Body of pancreas (tissue), 4 donors: Measurements from ENCODE around the gene C2orf72. TPM values are rescaled to one million over a fixed set of nuclear protein-coding genes. Genes with fewer than 3 reads are reported as not detected.
"Not testable (repeated sequence)": the region's sequence is repeated elsewhere in the genome, so short reads cannot be mapped to it uniquely, and the experiment has no call there.

ENCODE experiments used
- ATAC-seq: fragments of 150-250 bp; one replicate; pipeline ENCODE4 v1.9.1; 2016
- DNase-seq, 4 donors: peaks; one replicate each; pipeline ENCODE4 v3.0.0-alpha.2; 2019
- H3K27ac ChIP-seq, 4 donors: fragments of 200-600 bp; sonication (generic); 1 replicate in 3 of 4; 2 replicates in 1 of 4; pipeline versions ENCODE4 v1.5.1 to v1.6.1; 2016 to 2019; ENCODE audit warnings: mild to moderate bottlenecking in 1 of 4, mixed read lengths in 1 of 4, moderate library complexity in 1 of 4
- H3K27me3 ChIP-seq, 2 donors: fragments of 200-600 bp; sonication (generic); one replicate each; pipeline ENCODE4 v1.6.0; 2016; ENCODE audit warnings: mild to moderate bottlenecking in 1 of 2
- H3K36me3 ChIP-seq, 2 donors: fragments of 200-600 bp; sonication (generic); replicated peaks in 1 of 2; 2 replicates each; pipeline ENCODE4 v1.5.1; 2016; ENCODE audit warnings: low read depth in 2 of 2; ENCODE audit not compliant: insufficient read depth in 1 of 2
- H3K4me1 ChIP-seq: fragments of 200-600 bp; sonication (generic); one replicate; pipeline ENCODE4 v1.6.0; 2016
- H3K4me3 ChIP-seq, 2 donors: fragments of 200-600 bp; sonication (generic); 1 replicate in 1 of 2; 2 replicates in 1 of 2; pipeline ENCODE4 v1.5.1; 2016 to 2019
- H3K9me3 ChIP-seq, 3 donors: fragments of 200-600 bp; sonication (generic); 1 replicate in 2 of 3; 2 replicates in 1 of 3; pipeline ENCODE4 v1.5.1; 2016
- CTCF ChIP-seq, 7 experiments: fragments of 450-650 bp in 4 of 7; fragments of 200-600 bp in 3 of 7; sonication (generic) in 3 of 7; IDR thresholded peaks; one replicate each; pipeline ENCODE4 v1.5.1; 2016 to 2019; ENCODE audit warnings: antibody characterized with exemption in 7 of 7
- POLR2A ChIP-seq, 3 donors: fragments of 450-650 bp; IDR thresholded peaks; one replicate each; pipeline ENCODE4 v1.6.1; 2016; ENCODE audit warnings: antibody characterized with exemption in 3 of 3, mild to moderate bottlenecking in 2 of 3
- WGBS, 2 donors: methylation state at CpG; one replicate each; pipeline ENCODE4 v1.1.5; 2017; 5-methylcytosine and 5-hydroxymethylcytosine counted together
- intact Hi-C: fragments of 100-400 bp; cut with DNase I; formaldehyde crosslinking; loops from one replicate; pipeline ENCODE4 v1.15.1; 2023
- total RNA-seq, 2 donors: library from RNA; depleted of rRNA; stranded (reverse); fragments of >200 nt; gene quantifications; one replicate each; pipeline ENCODE4 v1.1.0, GENCODE V29; 2016

C2orf72 gene
- total RNA-seq, 2 donors from 2014 or later: 14.5 to 52.1 TPM

- no peak overlapping the region for H3K4me3 ChIP-seq
- ATAC-seq (no peak), DNase-seq (no peak)
- H3K4me1 ChIP-seq: peaks cover 21% of the 10 kb centered on the region
- H3K36me3 ChIP-seq: peaks cover 7 to 9% of the 10 kb centered on the region in 2 donors
- TF ChIP-seq POLR2A (IDR thresholded peaks at IDR 0.05): no peak
- intact Hi-C loops: no loop called here
- no peaks in the 10 kb centered on the region for H3K27me3 ChIP-seq
- H3K27ac ChIP-seq: no peak overlapping the region
- no peaks in the 10 kb centered on the region for H3K9me3 ChIP-seq
- 63 to 82% methylated on average over 2 of the region's 2 CpGs for WGBS, 2 donors
Measured at GRCh38 chr2:231059756-231060155, 22.4 kb downstream of the C2orf72 start.

- WGBS, 2 donors: 78 to 81% methylated on average over 3 of the region's 3 CpGs
- no peak for ATAC-seq
Measured at GRCh38 chr2:231062776-231063175, 25.5 kb downstream of the C2orf72 start.

GRCh38 chr2:231063347-231063746 is 26.0 kb downstream of the C2orf72 start:
- Histone ChIP-seq H3K27me3 (no peaks in the 10 kb centered on the region), H3K27ac (no peak overlapping the region), H3K9me3 (no peaks in the 10 kb centered on the region), H3K4me3 (no peak overlapping the region), H3K4me1 (peaks cover 10% of the 10 kb centered on the region), H3K36me3 (peaks cover 7 to 9% of the 10 kb centered on the region in 2 donors)
- ATAC-seq: no peak
- intact Hi-C loops: no loop called here
- TF ChIP-seq CTCF (IDR thresholded peaks at IDR 0.05) (no peak), POLR2A (IDR thresholded peaks at IDR 0.05) (no peak)
- DNase-seq: no peak
- WGBS, 2 donors: 91 to 100% methylated on average over 1 of the region's 1 CpG

More at GRCh38 chr2:231062776-231063175, 25.5 kb downstream of the C2orf72 start:
- intact Hi-C loops: no loop called here
- Histone ChIP-seq H3K4me3 (no peak overlapping the region), H3K4me1 (peaks cover 16% of the 10 kb centered on the region), H3K36me3 (peaks cover 7 to 9% of the 10 kb centered on the region in 2 donors), H3K27ac (no peak overlapping the region), H3K9me3 (no peaks in the 10 kb centered on the region), H3K27me3 (no peaks in the 10 kb centered on the region)
- TF ChIP-seq POLR2A (IDR thresholded peaks at IDR 0.05) (no peak), CTCF (IDR thresholded peaks at IDR 0.05) (no peak)
- no peak for DNase-seq

- no peaks in the 10 kb centered on the region for H3K4me1 ChIP-seq
- DNase-seq (no peak), ATAC-seq (no peak)
- H3K36me3 ChIP-seq: peaks cover 7 to 16% of the 10 kb centered on the region in 2 donors
- no peak overlapping the region for H3K27ac ChIP-seq
- no peaks in the 10 kb centered on the region for H3K9me3 ChIP-seq
- WGBS, 2 donors: 78 to 95% methylated on average over 1 of the region's 1 CpG
- no peaks in the 10 kb centered on the region for H3K27me3 ChIP-seq
- no peak overlapping the region for H3K4me3 ChIP-seq
- TF ChIP-seq CTCF (IDR thresholded peaks at IDR 0.05) (no peak), POLR2A (IDR thresholded peaks at IDR 0.05) (no peak)
- intact Hi-C loops: no loop called here
Measured at GRCh38 chr2:231065966-231066365, 28.6 kb downstream of the C2orf72 start.

GRCh38 chr2:231067531-231067930 is 30.2 kb downstream of the C2orf72 start:
- H3K4me1 ChIP-seq, H3K27ac ChIP-seq, H3K9me3 ChIP-seq, DNase-seq, ATAC-seq, H3K4me3 ChIP-seq, H3K27me3 ChIP-seq, intact Hi-C loops: not testable (repeated sequence)
- peaks cover 7 to 15% of the 10 kb centered on the region in 2 donors for H3K36me3 ChIP-seq
- WGBS, 2 donors: 77 to 95% methylated on average over 8 of the region's 8 CpGs

GRCh38 chr2:231068525-231069222 is 31.4 kb downstream of the C2orf72 start:
- 87 to 89% methylated on average over 5 of the region's 5 CpGs for WGBS, 2 donors
- peaks cover 7 to 9% of the 10 kb centered on the region in 2 donors for H3K36me3 ChIP-seq

More at GRCh38 chr2:231068525-231069222, 31.4 kb downstream of the C2orf72 start:
- no peaks in the 10 kb centered on the region for H3K9me3 ChIP-seq
- DNase-seq (no peak), ATAC-seq (no peak)
- H3K4me3 ChIP-seq: no peak overlapping the region
- intact Hi-C loops: no loop called here
- H3K27me3 ChIP-seq: no peaks in the 10 kb centered on the region
- no peak overlapping the region for H3K27ac ChIP-seq
- TF ChIP-seq CTCF (IDR thresholded peaks at IDR 0.05): no peak
- TF ChIP-seq POLR2A (IDR thresholded peaks at IDR 0.05): no peak
- H3K4me1 ChIP-seq: no peaks in the 10 kb centered on the region
